B cell (primary cell): Measurements from ENCODE around the gene PHKG1.
"Not testable (repeated sequence)": the region's sequence is repeated elsewhere in the genome, so short reads cannot be mapped to it uniquely, and the experiment has no call there.

Experiments used
- EZH2 ChIP-seq: IDR thresholded peaks from 2 replicates; pipeline ENCODE4 v1.6.1; 2012; ENCODE audit warnings: borderline replicate concordance, low read depth, mild to moderate bottlenecking, moderate library complexity, low read length; ENCODE audit not compliant: insufficient read depth, poor library complexity, severe bottlenecking
- TF ChIP-seq, protein P1 (sequence below): fragments of 200-600 bp; IDR thresholded peaks from one replicate; pipeline ENCODE4 v1.8.0; 2022; ENCODE audit warnings: antibody characterized with exemption, mild to moderate bottlenecking

DNA sequence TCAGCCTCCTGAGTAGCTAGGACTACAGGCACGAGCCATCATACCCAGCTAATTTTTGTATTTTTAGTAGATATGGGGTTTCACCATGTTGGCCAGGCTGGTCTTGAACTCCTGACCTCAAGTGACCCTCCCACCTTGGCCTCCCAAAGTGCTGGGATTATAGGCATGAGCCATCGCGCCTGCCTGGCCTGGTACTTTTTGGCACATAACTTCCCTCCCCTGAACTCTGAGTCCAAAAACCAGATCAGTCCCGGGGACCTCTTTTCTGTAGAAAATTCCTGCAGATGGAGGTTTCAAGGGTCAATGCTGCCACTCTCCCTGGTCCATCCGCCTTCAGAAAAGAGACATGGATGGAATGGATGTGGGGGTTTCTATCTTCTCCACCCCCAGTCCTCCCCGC lies 364 bp downstream of the PHKG1 start:
- TF ChIP-seq, protein P1, sequence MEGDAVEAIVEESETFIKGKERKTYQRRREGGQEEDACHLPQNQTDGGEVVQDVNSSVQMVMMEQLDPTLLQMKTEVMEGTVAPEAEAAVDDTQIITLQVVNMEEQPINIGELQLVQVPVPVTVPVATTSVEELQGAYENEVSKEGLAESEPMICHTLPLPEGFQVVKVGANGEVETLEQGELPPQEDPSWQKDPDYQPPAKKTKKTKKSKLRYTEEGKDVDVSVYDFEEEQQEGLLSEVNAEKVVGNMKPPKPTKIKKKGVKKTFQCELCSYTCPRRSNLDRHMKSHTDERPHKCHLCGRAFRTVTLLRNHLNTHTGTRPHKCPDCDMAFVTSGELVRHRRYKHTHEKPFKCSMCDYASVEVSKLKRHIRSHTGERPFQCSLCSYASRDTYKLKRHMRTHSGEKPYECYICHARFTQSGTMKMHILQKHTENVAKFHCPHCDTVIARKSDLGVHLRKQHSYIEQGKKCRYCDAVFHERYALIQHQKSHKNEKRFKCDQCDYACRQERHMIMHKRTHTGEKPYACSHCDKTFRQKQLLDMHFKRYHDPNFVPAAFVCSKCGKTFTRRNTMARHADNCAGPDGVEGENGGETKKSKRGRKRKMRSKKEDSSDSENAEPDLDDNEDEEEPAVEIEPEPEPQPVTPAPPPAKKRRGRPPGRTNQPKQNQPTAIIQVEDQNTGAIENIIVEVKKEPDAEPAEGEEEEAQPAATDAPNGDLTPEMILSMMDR = not testable (repeated sequence)
- TF ChIP-seq EZH2 = not testable (repeated sequence)
